HG03045 (cell line): Measurements from ENCODE around the gene NANOGP8.
"Not testable (repeated sequence)": the region's sequence is repeated elsewhere in the genome, so short reads cannot be mapped to it uniquely, and the experiment has no call there.

ENCODE experiments used
- ATAC-seq: cut with Tn5 transposase; IDR thresholded peaks from one replicate; pipeline ENCODE4 v1.9.1; 2021; ENCODE audit warnings: mild to moderate bottlenecking, moderate library complexity; ENCODE audit not compliant: unreplicated experiment

Gene NANOGP8

GRCh38 chr15:35085176-35085919, at the start of gene NANOGP8:
TSS of gene NANOGP8 (minus strand) at chr15:35085295. CDS start at chr15:35085110, 185 bp downstream.
- not testable (repeated sequence) for ATAC-seq

GRCh38 chr15:35134299-35134698, 49.2 kb upstream of the NANOGP8 start:
- no peak for ATAC-seq

GRCh38 chr15:35130245-35130644, 45.1 kb upstream of the NANOGP8 start:
- no peak for ATAC-seq

- no peak for ATAC-seq
Measured at GRCh38 chr15:35129361-35129760, 44.3 kb upstream of the NANOGP8 start.

GRCh38 chr15:35127717-35128116, 42.6 kb upstream of the NANOGP8 start:
- no peak for ATAC-seq

- no peak for ATAC-seq
Measured at GRCh38 chr15:35126236-35126635, 41.1 kb upstream of the NANOGP8 start.

GRCh38 chr15:35123743-35124142, 38.6 kb upstream of the NANOGP8 start:
- no peak for ATAC-seq

- no peak for ATAC-seq
Measured at GRCh38 chr15:35121611-35122359, 36.7 kb upstream of the NANOGP8 start.

- ATAC-seq: no peak
Measured at GRCh38 chr15:35120173-35120572, 35.1 kb upstream of the NANOGP8 start.

- ATAC-seq: no peak
Measured at GRCh38 chr15:35118960-35119359, 33.9 kb upstream of the NANOGP8 start.

GRCh38 chr15:35117543-35118265, 32.6 kb upstream of the NANOGP8 start:
- no peak for ATAC-seq

- no peak for ATAC-seq
Measured at GRCh38 chr15:35115155-35115725, 30.1 kb upstream of the NANOGP8 start.

GRCh38 chr15:35112346-35112745, 27.3 kb upstream of the NANOGP8 start:
- ATAC-seq: no peak

GRCh38 chr15:35111861-35112260, 26.8 kb upstream of the NANOGP8 start:
- ATAC-seq: no peak

GRCh38 chr15:35108453-35108852, 23.4 kb upstream of the NANOGP8 start:
- no peak for ATAC-seq

GRCh38 chr15:35107561-35107960, 22.5 kb upstream of the NANOGP8 start:
- no peak for ATAC-seq

- no peak for ATAC-seq
Measured at GRCh38 chr15:35107122-35107521, 22.0 kb upstream of the NANOGP8 start.

- no peak for ATAC-seq
Measured at GRCh38 chr15:35104526-35105147, 19.5 kb upstream of the NANOGP8 start.

- no peak for ATAC-seq
Measured at GRCh38 chr15:35102186-35102585, 17.1 kb upstream of the NANOGP8 start.

- no peak for ATAC-seq
Measured at GRCh38 chr15:35101335-35101734, 16.2 kb upstream of the NANOGP8 start.

GRCh38 chr15:35098737-35099136, 13.6 kb upstream of the NANOGP8 start:
- ATAC-seq: no peak
